Body of pancreas (tissue), 4 donors: ENCODE results near the gene STAT4. TPM values are rescaled to one million over a fixed set of nuclear protein-coding genes. Genes with fewer than 3 reads are reported as not detected.

Experiments used
- ATAC-seq: fragments of 150-250 bp; one replicate; pipeline ENCODE4 v1.9.1; 2016
- DNase-seq, 4 donors: peaks; one replicate each; pipeline ENCODE4 v3.0.0-alpha.2; 2019
- H3K27ac ChIP-seq, 4 donors: fragments of 200-600 bp; sonication (generic); 1 replicate in 3 of 4; 2 replicates in 1 of 4; pipeline versions ENCODE4 v1.5.1 to v1.6.1; 2016 to 2019; ENCODE audit warnings: mild to moderate bottlenecking in 1 of 4, mixed read lengths in 1 of 4, moderate library complexity in 1 of 4
- H3K27me3 ChIP-seq, 2 donors: fragments of 200-600 bp; sonication (generic); one replicate each; pipeline ENCODE4 v1.6.0; 2016; ENCODE audit warnings: mild to moderate bottlenecking in 1 of 2
- H3K36me3 ChIP-seq, 2 donors: fragments of 200-600 bp; sonication (generic); replicated peaks in 1 of 2; 2 replicates each; pipeline ENCODE4 v1.5.1; 2016; ENCODE audit warnings: low read depth in 2 of 2; ENCODE audit not compliant: insufficient read depth in 1 of 2
- H3K4me1 ChIP-seq: fragments of 200-600 bp; sonication (generic); one replicate; pipeline ENCODE4 v1.6.0; 2016
- H3K4me3 ChIP-seq, 2 donors: fragments of 200-600 bp; sonication (generic); 1 replicate in 1 of 2; 2 replicates in 1 of 2; pipeline ENCODE4 v1.5.1; 2016 to 2019
- H3K9me3 ChIP-seq, 3 donors: fragments of 200-600 bp; sonication (generic); 1 replicate in 2 of 3; 2 replicates in 1 of 3; pipeline ENCODE4 v1.5.1; 2016
- CTCF ChIP-seq, 7 experiments: fragments of 450-650 bp in 4 of 7; fragments of 200-600 bp in 3 of 7; sonication (generic) in 3 of 7; IDR thresholded peaks; one replicate each; pipeline ENCODE4 v1.5.1; 2016 to 2019; ENCODE audit warnings: antibody characterized with exemption in 7 of 7
- POLR2A ChIP-seq, 3 donors: fragments of 450-650 bp; IDR thresholded peaks; one replicate each; pipeline ENCODE4 v1.6.1; 2016; ENCODE audit warnings: antibody characterized with exemption in 3 of 3, mild to moderate bottlenecking in 2 of 3
- WGBS, 2 donors: methylation state at CpG; one replicate each; pipeline ENCODE4 v1.1.5; 2017; 5-methylcytosine and 5-hydroxymethylcytosine counted together
- intact Hi-C: fragments of 100-400 bp; cut with DNase I; formaldehyde crosslinking; loops from one replicate; pipeline ENCODE4 v1.15.1; 2023
- total RNA-seq, 2 donors: library from RNA; depleted of rRNA; stranded (reverse); fragments of >200 nt; gene quantifications; one replicate each; pipeline ENCODE4 v1.1.0, GENCODE V29; 2016

STAT4 gene
- total RNA-seq, 2 donors from 2014 or later, result 0.52 to 2.6 TPM

DNA sequence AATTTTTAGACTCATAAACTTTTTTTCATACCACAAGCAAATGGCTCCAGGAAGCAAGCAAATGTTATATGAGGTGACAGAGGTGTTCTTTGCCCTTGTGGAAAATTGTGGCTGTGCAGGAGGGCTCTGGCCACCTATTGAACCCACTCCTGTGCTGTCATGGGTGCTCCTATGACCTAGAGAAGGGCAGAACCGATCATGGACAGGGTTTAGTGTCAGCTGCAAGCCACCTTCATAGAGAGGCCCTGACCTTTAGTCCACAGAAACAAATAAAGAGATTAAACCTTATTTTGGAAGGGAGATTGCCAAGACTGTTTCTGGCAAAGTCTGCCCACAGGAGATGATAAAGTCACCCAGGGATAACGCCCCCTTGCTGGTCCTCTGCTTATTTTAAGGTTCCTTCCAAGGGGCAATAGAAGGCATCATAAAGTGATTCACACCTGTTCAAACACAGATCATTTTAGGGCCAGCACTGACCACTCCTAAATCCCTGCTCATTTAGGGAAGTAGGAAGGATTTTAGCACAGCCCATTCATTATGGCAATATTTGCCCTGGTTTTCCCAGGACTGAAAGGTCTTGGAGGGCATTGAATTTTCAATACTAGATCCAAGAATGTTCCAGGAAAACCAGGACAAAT is 26.1 kb upstream of the STAT4 start:
- H3K36me3 ChIP-seq, result no peaks in the 10 kb centered on the region
- H3K27ac ChIP-seq, result peak overlapping the region in 1 of 4 donors; percentile 41
- intact Hi-C loops, result loop anchor here (10.0 kb wide), 1 partner anchor 48 kb away; no protein-coding TSS in a partner anchor
- WGBS, 2 donors, result 20 to 27% methylated on average over 2 of the region's 2 CpGs
- no peaks in the 10 kb centered on the region for H3K27me3 ChIP-seq
- no peaks in the 10 kb centered on the region for H3K9me3 ChIP-seq
- H3K4me3 ChIP-seq, result no peak overlapping the region
- TF ChIP-seq CTCF (IDR thresholded peaks at IDR 0.05), result no peak
- no peak for TF ChIP-seq POLR2A (IDR thresholded peaks at IDR 0.05)
- H3K4me1 ChIP-seq, result peaks cover 15% of the 10 kb centered on the region
- no peak for ATAC-seq
- DNase-seq, result no peak

- no peaks in the 10 kb centered on the region for H3K27me3 ChIP-seq
- no peaks in the 10 kb centered on the region for H3K36me3 ChIP-seq
- no peak for TF ChIP-seq POLR2A (IDR thresholded peaks at IDR 0.05)
- no peak for TF ChIP-seq CTCF (IDR thresholded peaks at IDR 0.05)
- H3K4me3 ChIP-seq, result no peak overlapping the region
- 65 to 82% methylated on average over 1 of the region's 1 CpG for WGBS, 2 donors
- ATAC-seq (no peak), DNase-seq (no peak)
- no peaks in the 10 kb centered on the region for H3K9me3 ChIP-seq
- intact Hi-C loops, result loop anchor here (10.0 kb wide), 1 partner anchor 48 kb away; no protein-coding TSS in a partner anchor
- peaks cover 22% of the 10 kb centered on the region for H3K4me1 ChIP-seq
- no peak overlapping the region for H3K27ac ChIP-seq
Observed at GRCh38 chr2:191176305-191176704, 25.5 kb upstream of the STAT4 start.

- intact Hi-C loops, result loop anchor here (10.0 kb wide), 1 partner anchor 50 kb away; no protein-coding TSS in a partner anchor
- TF ChIP-seq CTCF (IDR thresholded peaks at IDR 0.05), result no peak
- no peak for TF ChIP-seq POLR2A (IDR thresholded peaks at IDR 0.05)
- Histone ChIP-seq H3K9me3 (no peaks in the 10 kb centered on the region), H3K27ac (no peak overlapping the region), H3K4me1 (peaks cover 22% of the 10 kb centered on the region), H3K36me3 (no peaks in the 10 kb centered on the region), H3K4me3 (no peak overlapping the region), H3K27me3 (no peaks in the 10 kb centered on the region)
- WGBS, 2 donors, result 85% methylated on average over 3 of the region's 3 CpGs
- DNase-seq (no peak), ATAC-seq (no peak)
Observed at GRCh38 chr2:191174442-191174841, 23.6 kb upstream of the STAT4 start.

DNA sequence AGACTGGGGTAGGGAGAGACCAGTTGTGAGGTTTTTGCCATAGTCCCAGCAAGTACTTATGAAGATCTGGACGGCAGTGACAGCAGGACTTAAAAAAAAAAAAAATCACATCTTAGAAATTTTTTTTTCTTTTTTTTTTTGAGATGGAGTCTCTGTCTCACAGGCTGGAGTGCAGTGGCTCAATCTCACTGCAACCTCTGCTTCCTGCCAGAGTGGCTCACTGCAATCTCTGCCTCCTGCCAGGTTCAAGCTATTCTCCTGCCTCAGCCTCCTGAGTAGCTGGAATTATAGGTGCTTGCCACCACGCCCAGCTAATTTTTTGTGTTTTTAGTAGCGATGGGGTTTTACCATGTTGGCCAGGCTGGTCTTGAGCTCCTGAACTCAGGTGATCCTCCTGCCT is 22.4 kb upstream of the STAT4 start:
- TF ChIP-seq POLR2A (IDR thresholded peaks at IDR 0.05), result no peak
- TF ChIP-seq CTCF (IDR thresholded peaks at IDR 0.05), result no peak
- H3K27me3 ChIP-seq, result no peaks in the 10 kb centered on the region
- no peaks in the 10 kb centered on the region for H3K9me3 ChIP-seq
- 84 to 91% methylated on average over 3 of the region's 3 CpGs for WGBS, 2 donors
- DNase-seq, result no peak
- peaks cover 22% of the 10 kb centered on the region for H3K4me1 ChIP-seq
- peak overlapping the region in 2 of 4 donors; percentile 35 to 69 for H3K27ac ChIP-seq
- H3K4me3 ChIP-seq, result no peak overlapping the region
- H3K36me3 ChIP-seq, result no peaks in the 10 kb centered on the region
- no peak for ATAC-seq
- intact Hi-C loops, result loop anchor here (10.0 kb wide), 1 partner anchor 52 kb away; no protein-coding TSS in a partner anchor
